A673 (cell line): ENCODE measurements around the gene ZNF280D.

Experiments
- EZH2 ChIP-seq: fragments of 200-600 bp; sonication (generic); IDR thresholded peaks from 2 replicates; pipeline ENCODE4 v1.6.1; 2017; ENCODE audit warnings: borderline replicate concordance, low read depth, mild to moderate bottlenecking, mixed read lengths, antibody characterized with exemption, low read length; ENCODE audit not compliant: poor library complexity, severe bottlenecking
- TF ChIP-seq, protein P1 (sequence below): fragments of 300-800, 200-600 bp; sonication (generic); conservative IDR thresholded peaks from 2 replicates; pipeline ENCODE4 v1.5.1; 2017; ENCODE audit warnings: low read depth, mild to moderate bottlenecking, antibody characterized with exemption, low read length, moderate library complexity, mixed read lengths

- no peak for TF ChIP-seq EZH2
- TF ChIP-seq, protein P1, sequence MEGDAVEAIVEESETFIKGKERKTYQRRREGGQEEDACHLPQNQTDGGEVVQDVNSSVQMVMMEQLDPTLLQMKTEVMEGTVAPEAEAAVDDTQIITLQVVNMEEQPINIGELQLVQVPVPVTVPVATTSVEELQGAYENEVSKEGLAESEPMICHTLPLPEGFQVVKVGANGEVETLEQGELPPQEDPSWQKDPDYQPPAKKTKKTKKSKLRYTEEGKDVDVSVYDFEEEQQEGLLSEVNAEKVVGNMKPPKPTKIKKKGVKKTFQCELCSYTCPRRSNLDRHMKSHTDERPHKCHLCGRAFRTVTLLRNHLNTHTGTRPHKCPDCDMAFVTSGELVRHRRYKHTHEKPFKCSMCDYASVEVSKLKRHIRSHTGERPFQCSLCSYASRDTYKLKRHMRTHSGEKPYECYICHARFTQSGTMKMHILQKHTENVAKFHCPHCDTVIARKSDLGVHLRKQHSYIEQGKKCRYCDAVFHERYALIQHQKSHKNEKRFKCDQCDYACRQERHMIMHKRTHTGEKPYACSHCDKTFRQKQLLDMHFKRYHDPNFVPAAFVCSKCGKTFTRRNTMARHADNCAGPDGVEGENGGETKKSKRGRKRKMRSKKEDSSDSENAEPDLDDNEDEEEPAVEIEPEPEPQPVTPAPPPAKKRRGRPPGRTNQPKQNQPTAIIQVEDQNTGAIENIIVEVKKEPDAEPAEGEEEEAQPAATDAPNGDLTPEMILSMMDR, result no peak
These were observed 34.0 kb upstream of the ZNF280D start for GRCh38 chr15:56767315-56767714.
